ENCODE measurements around the gene CENPP.
A peak's percentile ranks its signal among the peaks of the same experiment; 100 is the strongest.

CENPP gene

DNA sequence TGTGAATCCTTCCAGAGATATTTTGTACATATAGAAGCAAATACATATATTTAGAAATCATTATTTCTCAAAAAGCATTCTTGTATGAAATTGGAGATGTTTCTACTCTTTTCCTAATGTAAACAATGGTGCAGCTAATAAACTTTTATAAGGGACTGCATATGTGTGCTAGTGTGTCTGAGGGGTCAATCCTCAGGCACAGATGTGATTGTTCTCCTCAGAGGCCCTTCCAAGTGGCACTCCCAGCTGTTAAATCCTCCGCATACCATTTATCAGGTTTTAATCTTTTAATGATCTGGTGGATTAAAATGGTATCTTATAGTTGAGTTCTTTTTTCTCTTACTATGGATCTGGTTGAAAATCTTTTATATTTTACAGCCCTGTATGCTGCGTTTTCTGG is 104.1 kb downstream of the CENPP start:
- DNase-seq, result no peak

DNA sequence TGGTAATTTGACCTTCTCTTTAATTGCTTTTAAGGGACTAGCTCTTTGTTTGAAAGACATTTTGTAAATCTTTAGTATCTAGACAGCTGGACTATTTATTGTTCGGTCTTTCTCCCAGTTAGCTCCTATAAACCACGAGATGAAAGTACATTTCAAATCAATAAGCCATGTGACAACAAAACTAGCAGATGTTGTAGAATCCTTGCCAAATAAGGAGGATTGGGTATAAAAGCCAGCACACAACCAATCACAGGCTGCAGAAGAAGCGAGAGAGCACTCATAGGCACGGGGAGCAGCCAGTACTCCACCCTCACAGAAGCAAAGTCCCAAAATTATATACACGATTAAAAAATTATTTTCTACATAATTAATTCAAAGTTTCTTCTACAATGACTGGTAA is 106.6 kb downstream of the CENPP start:
- DNase-seq, result no peak

DNA sequence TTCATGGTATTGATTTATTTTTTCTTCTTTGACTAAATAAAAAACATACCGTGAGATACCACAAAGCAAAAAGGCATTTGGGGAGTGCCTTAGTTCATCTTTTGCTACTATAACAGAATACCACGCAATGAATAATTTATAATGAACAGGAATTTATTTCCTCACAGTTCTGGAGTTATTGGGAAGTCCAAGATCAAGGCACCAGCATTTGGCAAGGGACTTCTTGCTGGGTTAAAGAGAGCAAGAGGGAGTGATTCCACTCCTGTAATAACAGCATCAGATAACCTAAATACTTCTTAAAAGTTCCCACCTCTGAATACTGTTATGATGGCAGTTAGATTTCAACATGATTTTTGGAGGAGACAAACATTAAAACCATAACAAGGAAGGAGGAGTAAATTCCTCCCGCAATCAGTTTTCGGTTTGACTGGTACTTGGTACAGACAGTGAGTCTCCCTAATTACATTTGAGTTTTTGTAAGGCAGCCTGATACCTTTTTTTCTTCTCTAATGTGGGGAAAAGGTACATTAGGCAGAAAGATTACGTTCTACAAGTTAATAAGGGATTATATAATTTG is 107.3 kb downstream of the CENPP start:
- no peak for DNase-seq

DNA sequence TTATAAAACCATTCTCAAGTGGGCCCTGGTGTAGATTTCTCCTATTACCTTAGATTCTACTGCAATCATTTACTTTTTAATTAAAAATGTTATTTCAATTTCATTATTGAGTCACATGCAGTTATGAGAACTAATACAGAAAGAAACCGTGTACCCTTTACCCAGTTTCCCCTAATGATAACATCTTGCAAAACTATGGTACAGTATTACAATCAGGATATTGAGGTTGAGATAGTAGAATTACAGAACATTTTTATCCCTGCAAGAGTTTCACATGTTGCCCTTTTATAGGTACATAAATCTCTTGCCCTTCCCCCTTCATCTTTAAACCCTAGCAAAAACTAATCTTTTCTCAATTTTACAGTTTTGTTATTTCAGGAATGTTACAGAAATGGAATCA is 109.5 kb downstream of the CENPP start:
- DNase-seq, result no peak

DNA sequence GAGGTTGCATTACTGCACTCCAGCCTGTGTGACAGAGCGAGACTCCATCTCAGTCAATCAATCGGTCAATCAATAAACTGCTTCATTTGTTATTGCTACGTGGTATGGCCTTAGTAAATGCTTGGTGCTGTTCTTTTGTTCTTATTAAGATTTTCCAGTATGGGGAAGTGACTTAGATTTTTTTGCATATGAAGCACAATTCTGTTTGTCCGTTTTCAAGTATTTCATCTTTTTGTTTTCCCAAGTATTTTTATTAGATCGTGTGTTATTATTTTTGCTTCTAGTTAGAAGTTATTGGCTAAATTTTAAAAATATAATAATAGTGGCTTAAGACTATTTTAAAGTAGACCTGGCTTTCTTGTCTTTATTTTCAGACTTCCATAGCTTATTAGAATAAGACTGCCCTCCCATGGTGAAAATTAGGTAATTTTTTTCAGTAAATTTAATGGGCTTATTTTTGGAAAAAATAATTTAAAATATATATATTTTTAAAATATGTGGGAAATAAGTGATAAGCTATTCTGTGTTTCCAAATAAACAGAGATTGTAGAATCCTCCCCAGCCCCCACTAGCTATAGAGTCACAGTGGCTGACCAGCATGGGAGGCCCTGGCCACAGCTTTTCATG is 113.3 kb downstream of the CENPP start:
- peak; percentile 40 for DNase-seq

DNA sequence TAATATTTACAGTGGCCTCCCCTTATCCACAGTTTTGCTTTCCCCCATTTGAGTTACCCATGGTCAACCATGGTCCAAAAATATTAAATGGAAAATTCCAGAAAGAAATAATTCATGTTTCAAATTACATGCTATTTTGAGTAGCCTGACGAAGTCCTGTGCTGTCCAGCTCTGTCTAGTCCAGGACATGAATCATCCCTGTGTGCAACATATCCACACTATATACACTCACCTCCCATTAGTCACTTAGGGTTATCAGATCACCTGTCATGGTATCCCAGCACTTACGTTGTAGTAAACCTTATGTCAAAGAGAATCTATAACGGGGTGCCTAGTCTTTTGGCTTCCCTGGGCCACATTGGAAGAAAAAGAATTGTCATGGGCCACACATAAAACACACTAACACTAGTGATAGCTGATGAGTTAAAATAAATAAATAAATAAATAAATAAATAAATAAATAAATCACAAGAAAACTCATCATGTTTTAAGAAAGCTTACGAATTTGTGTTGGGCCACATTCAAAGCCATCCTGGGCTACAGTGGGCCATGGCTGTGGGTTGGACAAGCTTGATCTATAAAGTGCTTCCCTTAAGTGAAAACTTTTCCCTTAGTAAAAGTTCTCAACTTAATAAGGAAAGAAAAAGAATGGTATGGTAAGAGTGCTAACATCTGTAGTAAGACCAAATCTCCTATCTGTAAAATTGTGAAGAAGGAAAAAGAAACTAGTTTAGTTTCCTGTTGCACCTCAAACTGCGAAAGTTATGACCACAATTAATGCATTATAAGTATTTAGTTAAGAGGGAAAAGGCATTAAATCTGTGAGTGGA is 114.4 kb downstream of the CENPP start:
- no peak for DNase-seq

DNA sequence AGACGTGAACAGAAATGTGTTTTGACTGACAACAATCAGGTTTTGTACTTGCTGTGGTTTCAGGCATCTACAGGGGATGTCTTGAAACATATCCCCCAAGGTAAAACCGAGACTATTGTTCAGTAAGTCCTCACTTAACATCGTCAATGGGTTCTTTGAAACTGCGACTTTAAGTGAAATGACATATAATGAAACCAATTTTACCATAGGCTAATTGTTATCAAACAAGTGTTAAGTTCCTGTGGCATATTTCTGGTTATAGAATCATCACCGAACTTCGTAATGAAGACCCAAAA is 114.9 kb downstream of the CENPP start:
- DNase-seq, result no peak

DNA sequence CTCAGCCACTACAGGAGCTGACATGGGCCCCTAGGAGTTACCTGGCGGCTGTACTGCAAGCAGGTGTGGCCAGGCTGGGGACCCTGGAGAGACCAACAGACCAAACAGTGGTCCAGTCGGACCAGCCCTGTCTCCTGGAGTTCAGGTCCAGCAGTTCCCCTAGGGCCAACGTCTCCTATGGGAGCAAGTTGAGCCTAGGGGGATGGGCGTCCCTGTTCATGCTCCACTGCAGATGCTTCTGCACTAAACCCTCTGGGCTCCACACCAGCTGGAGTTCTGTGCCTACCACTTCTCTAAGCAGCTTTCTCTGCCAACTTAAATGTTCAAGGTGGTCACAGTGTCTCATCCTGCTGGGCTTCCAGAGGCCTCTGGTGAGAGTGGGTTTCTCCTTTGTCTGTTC is 119.1 kb downstream of the CENPP start:
- DNase-seq, result no peak

DNA sequence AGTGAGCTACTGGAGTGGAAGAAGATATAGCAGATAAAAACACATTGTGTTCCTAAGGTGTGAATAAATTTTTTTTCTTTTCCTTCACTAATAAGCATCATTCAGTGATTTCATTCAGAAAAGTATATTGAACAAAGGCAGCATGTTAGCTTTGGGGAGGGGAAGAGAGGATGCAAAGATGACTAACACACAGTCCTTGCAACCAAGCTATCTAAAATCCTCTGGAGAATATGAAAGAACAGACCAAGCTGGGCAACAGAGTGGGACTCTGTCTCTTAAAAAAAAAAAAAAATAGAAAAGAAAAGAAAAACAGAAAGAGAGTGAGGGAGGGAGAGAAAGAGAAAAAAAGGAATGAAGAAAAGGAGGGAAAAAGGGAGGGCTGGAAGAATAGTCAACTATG is 120.8 kb downstream of the CENPP start:
- no peak for DNase-seq

DNA sequence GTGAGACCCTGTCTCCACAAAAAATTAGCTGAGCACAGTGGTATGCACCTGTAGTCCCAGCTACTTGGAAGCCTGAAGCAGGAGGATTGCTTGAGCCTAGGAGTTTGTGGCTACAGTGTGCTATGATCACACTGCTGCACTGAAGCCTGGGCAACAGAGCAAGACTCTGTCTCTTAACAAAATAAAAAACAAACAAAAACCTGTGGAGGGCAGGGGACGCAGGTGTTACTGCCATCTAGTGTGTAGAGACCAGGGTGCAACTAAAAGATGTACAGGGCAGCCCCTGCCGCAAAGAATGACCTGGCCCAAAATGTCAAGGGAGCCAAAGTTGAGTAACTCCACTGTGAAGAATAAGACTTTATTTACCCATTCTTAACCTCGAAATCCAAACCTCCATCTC is 129.5 kb downstream of the CENPP start:
- peak; percentile 3 for DNase-seq

DNA sequence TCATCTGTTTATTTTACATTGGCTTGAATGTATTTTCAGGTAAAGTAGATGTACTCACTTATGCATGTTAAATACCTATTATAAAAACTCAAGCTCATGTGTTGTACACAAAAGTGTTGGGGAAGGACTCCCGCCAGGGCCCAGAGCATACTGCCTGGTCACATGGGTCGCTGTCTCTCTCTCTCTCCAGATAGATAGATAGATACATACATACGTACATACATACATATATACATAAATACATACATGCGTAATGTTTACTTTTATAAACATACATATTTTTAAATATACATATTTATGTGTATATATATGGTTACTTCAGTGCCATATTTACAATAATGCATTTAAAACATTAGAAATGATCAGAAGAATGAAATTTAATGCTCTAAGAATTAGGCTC is 131.8 kb downstream of the CENPP start:
- DNase-seq, result no peak

DNA sequence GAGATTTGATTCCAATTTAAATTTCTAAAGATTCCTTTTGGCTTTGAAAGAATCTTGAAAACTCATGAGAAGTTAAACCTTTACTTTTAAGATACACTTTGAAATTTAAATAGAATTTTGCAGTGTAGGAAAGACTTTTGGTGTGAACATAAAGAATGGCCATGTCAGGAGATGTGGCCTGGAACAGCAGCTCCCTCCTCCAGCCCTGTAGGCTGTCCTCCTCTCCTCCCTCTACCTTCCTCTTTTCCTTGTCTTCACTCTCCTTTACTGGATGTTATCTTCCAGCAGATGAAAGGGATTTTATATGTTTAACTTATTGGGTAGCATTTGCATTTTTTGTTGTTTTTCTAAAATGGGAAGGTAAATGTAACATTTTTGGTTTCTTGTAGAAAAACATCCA is 137.6 kb downstream of the CENPP start:
- no peak for DNase-seq

DNA sequence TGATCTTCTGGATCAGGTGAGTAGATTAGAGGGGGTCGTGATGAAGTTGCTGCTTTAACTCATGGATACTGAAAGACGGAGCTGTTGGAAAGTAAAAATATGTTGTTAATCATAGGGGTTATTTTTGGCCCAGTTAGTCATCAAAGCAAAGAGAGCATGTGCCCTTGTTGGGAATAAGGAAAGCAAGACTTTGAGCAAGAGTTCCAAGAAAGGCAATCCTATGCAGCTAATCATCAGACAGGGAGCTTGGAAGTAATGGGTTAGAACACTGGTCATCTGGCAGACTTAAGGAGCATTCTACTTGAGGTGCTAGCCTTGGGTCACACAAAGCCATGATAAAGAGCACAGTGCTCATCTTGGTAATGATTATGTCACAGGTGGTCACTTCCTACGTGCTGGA is 138.2 kb downstream of the CENPP start:
- no peak for DNase-seq

DNA sequence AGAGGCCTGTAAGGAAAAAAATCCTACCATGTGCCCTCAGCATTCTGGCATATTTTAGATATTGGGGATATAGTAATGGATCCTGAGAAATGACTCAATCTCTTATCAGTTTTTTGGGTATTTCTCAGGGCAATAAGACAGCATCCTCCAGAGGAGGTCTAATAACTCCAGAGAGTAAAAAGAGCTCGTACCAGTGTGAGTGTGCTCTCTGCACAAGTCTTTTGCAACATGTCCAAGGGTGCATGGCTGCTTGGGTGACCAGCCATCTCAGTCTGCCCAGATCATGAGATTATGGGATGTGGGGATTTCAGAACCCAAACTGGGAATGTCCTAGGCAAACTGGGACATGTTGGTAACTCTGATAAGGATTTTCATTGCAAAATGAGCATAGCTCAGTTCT is 141.3 kb downstream of the CENPP start:
- no peak for DNase-seq

DNA sequence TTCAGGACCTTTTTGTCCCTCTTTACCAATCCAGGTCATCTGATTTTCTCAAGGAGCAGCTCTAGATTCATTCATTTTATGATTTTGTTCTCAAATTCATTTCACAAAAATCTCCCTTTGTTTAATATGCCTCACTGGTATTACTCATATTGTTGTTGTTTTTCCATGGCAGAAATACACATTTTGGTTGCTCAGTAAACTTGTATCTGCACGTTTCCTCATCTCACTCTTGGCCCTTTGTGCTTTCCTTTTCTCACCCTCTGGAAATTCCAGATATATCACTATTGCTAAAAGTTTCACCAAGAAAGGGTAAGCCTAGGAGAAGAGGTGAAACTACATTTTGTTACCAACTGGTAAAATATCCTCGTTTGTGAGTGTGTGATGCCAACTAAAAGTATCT is 141.8 kb downstream of the CENPP start:
- DNase-seq, result no peak

DNA sequence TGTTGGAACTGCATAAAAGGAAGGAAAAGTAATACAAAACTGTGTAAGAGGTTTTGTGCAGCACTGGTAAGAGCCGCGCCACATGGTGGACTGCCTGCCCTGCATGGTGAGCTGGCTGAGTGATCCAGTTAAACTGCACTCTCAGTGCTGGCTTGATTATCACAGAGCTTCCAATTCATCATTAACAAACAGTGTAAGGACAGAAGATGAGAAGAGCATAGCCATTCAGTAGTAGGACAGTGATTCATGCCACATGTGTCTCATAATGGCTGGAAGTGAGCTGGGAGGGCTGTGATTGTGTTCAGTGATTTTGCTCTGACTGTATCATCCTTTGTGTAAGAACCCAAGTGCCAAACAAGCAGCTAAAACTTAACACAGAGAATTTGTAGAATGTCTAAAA is 142.5 kb downstream of the CENPP start:
- DNase-seq, result no peak

DNA sequence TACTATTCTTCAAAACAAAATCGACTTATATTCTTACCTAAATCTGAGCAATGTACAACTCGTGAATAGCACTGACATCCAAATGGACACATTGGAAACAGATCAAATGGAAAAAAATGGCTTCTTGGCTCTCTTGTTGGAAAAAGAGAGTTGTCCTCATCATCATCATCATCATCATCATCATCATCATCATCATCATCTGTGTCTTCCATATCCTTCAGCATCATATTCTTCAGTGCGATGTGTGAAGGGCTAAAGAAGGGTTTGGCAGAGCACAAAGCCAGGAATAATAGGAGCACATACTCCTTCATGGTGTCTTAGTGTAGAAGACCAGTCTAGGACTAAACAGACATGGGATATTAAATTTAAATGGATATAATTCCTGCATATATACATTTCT is 148.8 kb downstream of the CENPP start:
- DNase-seq, result no peak

DNA sequence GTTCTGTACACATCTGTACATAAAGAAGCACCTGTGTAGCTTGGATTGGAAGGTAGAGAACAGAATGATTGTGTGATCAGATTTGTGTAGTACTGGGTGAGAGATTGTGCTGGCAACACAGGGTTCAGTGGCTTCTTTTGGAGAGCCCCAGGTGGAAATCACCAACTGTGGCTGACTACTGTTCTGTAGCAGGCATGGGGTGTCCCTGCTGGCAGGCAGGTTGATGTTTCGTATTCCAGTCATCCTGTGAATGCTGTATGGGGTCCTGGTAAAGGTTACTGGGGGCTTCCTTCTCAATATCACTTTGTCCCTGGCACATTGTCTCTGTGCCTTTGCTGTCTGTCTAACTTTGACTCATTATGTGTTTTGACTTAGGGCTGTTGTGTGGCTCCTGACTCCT is 151.2 kb downstream of the CENPP start:
- DNase-seq, result no peak

DNA sequence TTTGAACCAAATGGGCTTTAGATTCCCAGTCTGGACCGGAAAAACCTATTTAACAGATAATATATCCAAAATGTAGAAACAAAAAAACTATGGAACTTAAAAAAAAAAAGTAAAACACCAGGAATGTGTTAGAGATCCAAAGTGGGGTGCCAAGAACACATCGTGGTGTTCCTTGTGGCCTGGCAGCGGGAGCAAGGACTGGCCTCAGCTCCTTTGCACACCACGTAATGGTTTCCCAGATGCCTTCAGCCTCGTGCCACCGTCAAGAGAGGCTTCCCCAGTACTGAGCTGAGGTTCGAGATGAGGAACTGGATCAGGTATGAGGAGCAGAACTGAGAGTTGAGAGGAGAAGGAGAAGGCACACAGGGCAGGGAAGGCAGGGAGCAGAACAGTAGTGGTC is 153.0 kb downstream of the CENPP start:
- no peak for DNase-seq

DNA sequence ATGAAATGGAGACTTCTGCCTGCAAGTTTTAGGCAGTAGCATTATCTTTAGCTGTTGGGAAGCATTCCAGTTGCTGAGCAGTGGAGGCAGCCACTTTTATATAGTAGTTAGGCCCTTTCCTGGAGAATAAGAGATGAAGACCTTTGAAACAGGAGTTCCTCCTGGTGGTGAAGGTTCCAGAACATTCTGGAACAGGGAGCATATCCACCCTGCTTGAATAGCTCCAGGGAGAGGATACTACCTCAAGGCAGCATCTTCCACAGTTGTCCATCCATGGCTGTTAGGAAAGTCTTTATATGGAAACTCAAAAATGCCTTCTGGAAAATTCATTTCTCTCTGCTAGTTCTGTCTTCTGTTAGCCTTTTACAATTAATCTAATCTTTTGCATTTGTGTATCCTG is 153.6 kb downstream of the CENPP start:
- no peak for DNase-seq

DNA sequence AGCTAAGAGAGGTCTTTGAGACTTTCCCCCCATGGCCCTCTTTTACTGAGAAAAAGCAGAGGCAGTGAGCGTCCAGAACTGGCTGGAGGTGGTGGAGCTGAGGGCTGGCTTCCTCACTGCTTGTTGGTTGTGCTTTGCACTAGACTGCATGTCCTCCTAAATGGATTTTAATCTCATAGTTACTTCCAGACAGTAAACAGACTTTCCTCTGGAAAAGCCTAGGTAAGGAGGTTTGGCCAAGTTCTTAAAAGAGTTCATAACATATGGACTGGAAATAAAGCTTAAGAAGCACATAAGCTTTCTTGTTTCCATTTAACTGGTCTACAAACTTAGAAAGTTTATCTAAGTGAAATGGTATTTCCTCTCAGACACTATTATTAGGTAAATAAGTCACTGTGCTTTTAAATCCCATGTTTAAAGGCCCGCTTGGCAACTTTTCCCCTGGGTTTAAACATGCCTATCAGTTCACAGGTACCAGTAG is 154.6 kb downstream of the CENPP start:
- DNase-seq, result no peak

DNA sequence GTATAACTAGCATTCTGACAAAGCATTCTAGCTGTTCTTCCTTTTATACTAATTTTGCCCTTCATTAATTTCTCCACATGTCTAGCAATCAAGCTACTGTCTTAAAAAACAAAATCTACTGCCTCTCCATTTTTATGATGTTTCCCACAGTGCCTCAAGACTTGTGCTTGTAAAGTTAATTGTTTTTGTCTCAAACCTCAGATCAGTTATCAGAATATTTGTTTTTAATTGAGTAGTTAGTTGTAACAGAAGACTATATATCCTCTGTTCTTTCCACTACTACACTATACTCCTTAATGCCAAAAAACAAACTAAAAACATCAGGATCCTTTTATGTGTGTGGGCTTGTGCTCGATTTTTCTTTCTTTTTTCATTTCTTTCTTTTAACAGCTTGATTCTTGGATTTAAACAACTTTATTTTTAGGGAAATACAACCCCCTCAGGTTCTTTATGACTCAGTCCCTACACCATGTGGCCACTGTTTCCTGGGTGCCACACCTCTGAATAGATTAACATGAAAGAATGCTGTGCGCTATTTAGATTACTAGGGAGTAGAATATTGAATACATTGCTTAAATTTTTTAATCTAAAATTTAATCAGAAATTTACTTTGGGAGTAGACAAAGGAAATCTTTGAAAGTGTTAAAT is 155.4 kb downstream of the CENPP start:
- peak; percentile 35 for DNase-seq

DNA sequence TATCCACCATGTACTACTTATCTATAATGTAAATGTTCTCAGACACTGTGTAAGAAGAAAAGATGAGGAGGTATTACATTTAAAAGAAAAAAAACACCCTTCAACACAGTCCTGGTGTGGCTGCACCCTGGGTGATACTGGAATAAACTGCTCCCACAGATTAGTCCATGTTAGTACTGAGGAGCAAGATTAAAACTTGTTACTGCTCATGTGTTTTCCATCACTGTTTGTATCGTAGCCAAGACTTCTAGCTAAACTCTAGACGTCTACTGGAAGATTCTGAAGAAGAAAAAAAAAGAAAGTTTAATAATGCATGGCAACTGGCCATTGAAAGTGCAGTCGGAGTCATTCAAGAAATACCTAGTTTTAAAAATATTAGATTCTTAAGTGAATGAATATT is 156.6 kb downstream of the CENPP start, which contains the start of gene ASPN:
ASPN (minus strand) TSS at position 178 of the 400 bp plus-strand sequence.
- no peak for DNase-seq

DNA sequence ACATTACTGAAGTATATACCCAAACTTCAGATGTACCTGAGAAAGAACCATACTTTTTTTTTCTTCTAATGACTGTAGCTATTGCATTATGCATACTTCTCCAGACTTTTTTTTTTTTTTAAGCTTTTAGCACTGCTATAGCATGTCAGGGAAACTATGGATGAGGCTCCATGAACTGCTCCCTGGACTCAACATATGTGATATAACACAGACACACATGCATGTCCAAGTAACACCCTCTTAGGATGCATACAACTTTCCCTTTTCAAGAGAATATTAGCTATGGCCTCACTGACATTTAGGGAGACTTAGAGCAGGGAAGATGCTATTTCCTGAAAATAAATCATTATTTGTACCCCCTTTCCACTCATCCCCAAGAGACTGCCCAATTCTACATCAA is 157.1 kb downstream of the CENPP start:
- no peak for DNase-seq
